Loucy (cell line): ENCODE results near the gene MAX.

Experiments
- H2AFZ ChIP-seq: fragments of 200-600 bp; sonication (generic); 2 replicates; pipeline ENCODE4 v1.6.0; 2016; ENCODE audit warnings: antibody characterized with exemption, mild to moderate bottlenecking, low read length, moderate library complexity
- H3F3A ChIP-seq: fragments of 200-600 bp; 2 replicates; pipeline ENCODE4 v1.6.0; 2016; ENCODE audit warnings: antibody characterized with exemption, low read depth, mild to moderate bottlenecking
- H3K27me3 ChIP-seq: fragments of 200-600 bp; sonication (generic); 2 replicates; pipeline ENCODE4 v1.6.1; 2014; ENCODE audit warnings: low read length, mild to moderate bottlenecking; ENCODE audit not compliant: insufficient read depth, poor library complexity, severe bottlenecking
- H3K36me3 ChIP-seq: fragments of 200-600 bp; sonication (generic); 2 replicates; pipeline ENCODE4 v1.6.1; 2016; ENCODE audit warnings: low read length; ENCODE audit not compliant: insufficient read depth
- H3K4me1 ChIP-seq: fragments of 200-600 bp; sonication (generic); 2 replicates; pipeline ENCODE4 v1.5.1; 2014; ENCODE audit warnings: low read length, mild to moderate bottlenecking; ENCODE audit not compliant: insufficient read depth, poor library complexity, severe bottlenecking
- H3K4me2 ChIP-seq: fragments of 200-600 bp; sonication (generic); 2 replicates; pipeline ENCODE4 v1.6.0; 2014; ENCODE audit warnings: antibody characterized with exemption, low read length, low read depth, mild to moderate bottlenecking; ENCODE audit not compliant: poor library complexity, severe bottlenecking
- H3K4me3 ChIP-seq: fragments of 200-600 bp; sonication (generic); 2 replicates; pipeline ENCODE4 v1.5.1; 2014; ENCODE audit warnings: low read length, mild to moderate bottlenecking, mixed read lengths; ENCODE audit not compliant: poor library complexity, severe bottlenecking
- H3K79me2 ChIP-seq: fragments of 200-600 bp; sonication (generic); 2 replicates; pipeline ENCODE4 v1.6.1; 2014; ENCODE audit warnings: low read length; ENCODE audit not compliant: insufficient read depth
- H3K9ac ChIP-seq: fragments of 200-600 bp; sonication (generic); 2 replicates; pipeline ENCODE4 v1.6.0; 2014; ENCODE audit warnings: mild to moderate bottlenecking, low read depth, low read length, moderate library complexity; ENCODE audit not compliant: poor library complexity, severe bottlenecking
- H3K9me2 ChIP-seq: fragments of 200-600 bp; sonication (generic); replicated peaks from 2 replicates; pipeline ENCODE4 v1.6.1; 2016; ENCODE audit warnings: low read depth, low read length, mixed read lengths
- H3K9me3 ChIP-seq: fragments of 200-600 bp; sonication (generic); 2 replicates; pipeline ENCODE4 v1.6.1; 2014; ENCODE audit warnings: mild to moderate bottlenecking, antibody characterized with exemption, low read length, low read depth; ENCODE audit not compliant: insufficient read depth
- H4K20me1 ChIP-seq: fragments of 200-600 bp; sonication (generic); 2 replicates; pipeline ENCODE4 v1.6.0; 2014; ENCODE audit warnings: antibody characterized with exemption, low read length, mild to moderate bottlenecking; ENCODE audit not compliant: insufficient read depth, poor library complexity, severe bottlenecking
- CTCF ChIP-seq: fragments of 200-600 bp; sonication (generic); conservative IDR thresholded peaks from 2 replicates; pipeline ENCODE4 v1.5.1; 2014; ENCODE audit warnings: mild to moderate bottlenecking, antibody characterized with exemption, low read length
- EZH2phosphoT487 ChIP-seq: fragments of 200-600 bp; IDR thresholded peaks from 2 replicates; pipeline ENCODE4 v1.6.1; 2018; ENCODE audit warnings: antibody characterized with exemption, mild to moderate bottlenecking, moderate library complexity, borderline replicate concordance

MAX gene

GRCh38 chr14:65072256-65072655, 30.1 kb downstream of the MAX start:
- no peaks in the 10 kb centered on the region for H3K9me3 ChIP-seq
- no peak overlapping the region for H3K4me2 ChIP-seq
- H3K4me3 ChIP-seq: no peak overlapping the region
- H2AFZ ChIP-seq: no peak overlapping the region
- TF ChIP-seq EZH2phosphoT487 (no peak), CTCF (no peak)
- no peaks in the 10 kb centered on the region for H3K9me2 ChIP-seq
- peaks cover 60% of the 10 kb centered on the region; the same call in 1 of the 2 replicates for H3K36me3 ChIP-seq
- no peaks in the 10 kb centered on the region for H3K4me1 ChIP-seq
- no peak overlapping the region for H3K9ac ChIP-seq
- H4K20me1 ChIP-seq: no peaks in the 10 kb centered on the region
- H3K79me2 ChIP-seq: no peaks in the 10 kb centered on the region
- H3K27me3 ChIP-seq: no peaks in the 10 kb centered on the region
- no peaks in the 10 kb centered on the region for H3F3A ChIP-seq

- Histone ChIP-seq H4K20me1 (no peaks in the 10 kb centered on the region), H3K9me2 (no peaks in the 10 kb centered on the region), H3K4me1 (no peaks in the 10 kb centered on the region), H2AFZ (no peak overlapping the region), H3K79me2 (no peaks in the 10 kb centered on the region), H3K27me3 (no peaks in the 10 kb centered on the region), H3F3A (no peaks in the 10 kb centered on the region), H3K9ac (no peak overlapping the region), H3K36me3 (peaks cover 53% of the 10 kb centered on the region; the same call in 1 of the 2 replicates), H3K4me3 (no peak overlapping the region), H3K9me3 (no peaks in the 10 kb centered on the region), H3K4me2 (no peak overlapping the region)
- TF ChIP-seq CTCF: no peak
- TF ChIP-seq EZH2phosphoT487: no peak
Observed at GRCh38 chr14:65071544-65071943, 30.8 kb downstream of the MAX start.

GRCh38 chr14:65070471-65070976, 31.8 kb downstream of the MAX start:
- TF ChIP-seq EZH2phosphoT487: no peak
- TF ChIP-seq CTCF: no peak
- H3K27me3 ChIP-seq: no peaks in the 10 kb centered on the region
- H3K4me1 ChIP-seq: no peaks in the 10 kb centered on the region
- no peaks in the 10 kb centered on the region for H3K9me3 ChIP-seq
- H4K20me1 ChIP-seq: no peaks in the 10 kb centered on the region
- H2AFZ ChIP-seq: no peak overlapping the region
- no peak overlapping the region for H3K9ac ChIP-seq
- no peak overlapping the region for H3K4me3 ChIP-seq
- no peaks in the 10 kb centered on the region for H3F3A ChIP-seq
- no peaks in the 10 kb centered on the region for H3K9me2 ChIP-seq
- no peak overlapping the region for H3K4me2 ChIP-seq
- H3K36me3 ChIP-seq: peaks cover 49% of the 10 kb centered on the region; the same call in 1 of the 2 replicates
- H3K79me2 ChIP-seq: no peaks in the 10 kb centered on the region
